HCT116 (cell line): ENCODE data around the gene CT45A5.

Experiments used
- CEBPB ChIP-seq: IDR thresholded peaks from 2 replicates; pipeline ENCODE4 v1.6.1; 2012; ENCODE audit warnings: low read depth
- EGR1 ChIP-seq: IDR thresholded peaks from 2 replicates; pipeline ENCODE4 v1.6.1; 2012; ENCODE audit warnings: low read depth
- EZH2 ChIP-seq: fragments of 200-600 bp; sonication (generic); IDR thresholded peaks from 2 replicates; pipeline ENCODE4 v1.6.1; 2017; ENCODE audit warnings: antibody characterized with exemption, mixed run types
- POLR2A ChIP-seq: IDR thresholded peaks from 2 replicates; pipeline ENCODE4 v1.7.0; 2011; ENCODE audit warnings: borderline replicate concordance; ENCODE audit not compliant: insufficient read depth, insufficient read length; ENCODE audit errors: extremely low read depth
- POLR2AphosphoS5 ChIP-seq: IDR thresholded peaks from 2 replicates; pipeline ENCODE4 v1.6.1; 2011; ENCODE audit warnings: mild to moderate bottlenecking, low read depth, low read length, moderate library complexity
- RAD21 ChIP-seq: IDR thresholded peaks from 2 replicates; pipeline ENCODE4 v1.6.1; 2012; ENCODE audit warnings: low read depth, mild to moderate bottlenecking
- SP1 ChIP-seq: IDR thresholded peaks from 2 replicates; pipeline ENCODE4 v1.6.1; 2012; ENCODE audit warnings: low read depth
- TCF7L2 ChIP-seq: IDR thresholded peaks from 2 replicates; pipeline ENCODE4 v1.7.0; 2011; ENCODE audit warnings: borderline replicate concordance, inconsistent platforms; ENCODE audit not compliant: insufficient read depth, insufficient read length; ENCODE audit errors: extremely low read depth
- YY1 ChIP-seq: IDR thresholded peaks from 2 replicates; pipeline ENCODE4 v1.6.1; 2011; ENCODE audit warnings: low read length, low read depth, moderate library complexity, mild to moderate bottlenecking; ENCODE audit not compliant: insufficient replicate concordance; ENCODE audit errors: extremely low read depth
- ZBTB33 ChIP-seq: IDR thresholded peaks from 2 replicates; pipeline ENCODE4 v1.6.1; 2011; ENCODE audit warnings: mild to moderate bottlenecking, low read length, moderate library complexity; ENCODE audit not compliant: insufficient replicate concordance; ENCODE audit errors: extremely low read depth
- ZFX ChIP-seq: fragments of 450-650 bp; IDR thresholded peaks from 2 replicates; pipeline ENCODE4 v1.6.1; 2017
- TF ChIP-seq, protein P1 (sequence below), 3 experiments: fragments of 200-600 bp in 1 of 3; sonication (generic) in 1 of 3; IDR thresholded peaks in 2 of 3; conservative IDR thresholded peaks in 1 of 3; 2 replicates each; pipeline ENCODE4 v1.5.1; 2012 to 2017; ENCODE audit warnings: low read depth in 2 of 3, low read length in 2 of 3, antibody characterized with exemption in 1 of 3, borderline replicate concordance in 1 of 3, control low read depth in 1 of 3, mild to moderate bottlenecking in 1 of 3, mixed read lengths in 1 of 3, mixed run types in 1 of 3, moderate library complexity in 1 of 3; ENCODE audit not compliant: insufficient read depth in 1 of 3
- TF ChIP-seq, protein P2 (sequence below): IDR thresholded peaks from 2 replicates; pipeline ENCODE4 v1.6.1; 2012; ENCODE audit warnings: low read depth

- no peak for TF ChIP-seq CEBPB
- no peak for TF ChIP-seq YY1
- TF ChIP-seq ZBTB33 = no peak
- no peak for TF ChIP-seq EZH2
- TF ChIP-seq, protein P1, sequence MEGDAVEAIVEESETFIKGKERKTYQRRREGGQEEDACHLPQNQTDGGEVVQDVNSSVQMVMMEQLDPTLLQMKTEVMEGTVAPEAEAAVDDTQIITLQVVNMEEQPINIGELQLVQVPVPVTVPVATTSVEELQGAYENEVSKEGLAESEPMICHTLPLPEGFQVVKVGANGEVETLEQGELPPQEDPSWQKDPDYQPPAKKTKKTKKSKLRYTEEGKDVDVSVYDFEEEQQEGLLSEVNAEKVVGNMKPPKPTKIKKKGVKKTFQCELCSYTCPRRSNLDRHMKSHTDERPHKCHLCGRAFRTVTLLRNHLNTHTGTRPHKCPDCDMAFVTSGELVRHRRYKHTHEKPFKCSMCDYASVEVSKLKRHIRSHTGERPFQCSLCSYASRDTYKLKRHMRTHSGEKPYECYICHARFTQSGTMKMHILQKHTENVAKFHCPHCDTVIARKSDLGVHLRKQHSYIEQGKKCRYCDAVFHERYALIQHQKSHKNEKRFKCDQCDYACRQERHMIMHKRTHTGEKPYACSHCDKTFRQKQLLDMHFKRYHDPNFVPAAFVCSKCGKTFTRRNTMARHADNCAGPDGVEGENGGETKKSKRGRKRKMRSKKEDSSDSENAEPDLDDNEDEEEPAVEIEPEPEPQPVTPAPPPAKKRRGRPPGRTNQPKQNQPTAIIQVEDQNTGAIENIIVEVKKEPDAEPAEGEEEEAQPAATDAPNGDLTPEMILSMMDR (IDR thresholded peaks at IDR 0.05 in 2 of 3, conservative IDR thresholded peaks at IDR 0.05 in 1 of 3; ENCODE audit: borderline replicate concordance in 1 of 3, insufficient read depth in 1 of 3, low read depth in 2 of 3, low read length in 2 of 3) = peak; percentile 54 to 88 (median 68)
- peak; percentile 61 for TF ChIP-seq RAD21
- TF ChIP-seq POLR2A = no peak
- TF ChIP-seq POLR2AphosphoS5 = no peak
- TF ChIP-seq EGR1 = no peak
- TF ChIP-seq TCF7L2 = no peak
- TF ChIP-seq ZFX = no peak
- TF ChIP-seq, protein P2, sequence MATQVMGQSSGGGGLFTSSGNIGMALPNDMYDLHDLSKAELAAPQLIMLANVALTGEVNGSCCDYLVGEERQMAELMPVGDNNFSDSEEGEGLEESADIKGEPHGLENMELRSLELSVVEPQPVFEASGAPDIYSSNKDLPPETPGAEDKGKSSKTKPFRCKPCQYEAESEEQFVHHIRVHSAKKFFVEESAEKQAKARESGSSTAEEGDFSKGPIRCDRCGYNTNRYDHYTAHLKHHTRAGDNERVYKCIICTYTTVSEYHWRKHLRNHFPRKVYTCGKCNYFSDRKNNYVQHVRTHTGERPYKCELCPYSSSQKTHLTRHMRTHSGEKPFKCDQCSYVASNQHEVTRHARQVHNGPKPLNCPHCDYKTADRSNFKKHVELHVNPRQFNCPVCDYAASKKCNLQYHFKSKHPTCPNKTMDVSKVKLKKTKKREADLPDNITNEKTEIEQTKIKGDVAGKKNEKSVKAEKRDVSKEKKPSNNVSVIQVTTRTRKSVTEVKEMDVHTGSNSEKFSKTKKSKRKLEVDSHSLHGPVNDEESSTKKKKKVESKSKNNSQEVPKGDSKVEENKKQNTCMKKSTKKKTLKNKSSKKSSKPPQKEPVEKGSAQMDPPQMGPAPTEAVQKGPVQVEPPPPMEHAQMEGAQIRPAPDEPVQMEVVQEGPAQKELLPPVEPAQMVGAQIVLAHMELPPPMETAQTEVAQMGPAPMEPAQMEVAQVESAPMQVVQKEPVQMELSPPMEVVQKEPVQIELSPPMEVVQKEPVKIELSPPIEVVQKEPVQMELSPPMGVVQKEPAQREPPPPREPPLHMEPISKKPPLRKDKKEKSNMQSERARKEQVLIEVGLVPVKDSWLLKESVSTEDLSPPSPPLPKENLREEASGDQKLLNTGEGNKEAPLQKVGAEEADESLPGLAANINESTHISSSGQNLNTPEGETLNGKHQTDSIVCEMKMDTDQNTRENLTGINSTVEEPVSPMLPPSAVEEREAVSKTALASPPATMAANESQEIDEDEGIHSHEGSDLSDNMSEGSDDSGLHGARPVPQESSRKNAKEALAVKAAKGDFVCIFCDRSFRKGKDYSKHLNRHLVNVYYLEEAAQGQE = no peak
- TF ChIP-seq SP1 = no peak
Measured at GRCh38 chrX:135740681-135741149, 44.6 kb downstream of the CT45A5 start.
